GM06990 (cell line): Measurements from ENCODE around the gene TENT4B.

Experiments
- DNase-seq: peaks from one replicate; pipeline ENCODE4 v3.0.0-alpha.2; 2011; ENCODE audit not compliant: insufficient read length; ENCODE audit errors: extremely low read depth
- H3K27me3 ChIP-seq: replicated peaks from 2 replicates; pipeline ENCODE4 v1.6.0; 2011; ENCODE audit warnings: low read length; ENCODE audit not compliant: control insufficient read depth, insufficient read depth
- H3K36me3 ChIP-seq: 2 replicates; pipeline ENCODE4 v1.5.1; 2011; ENCODE audit warnings: low read length; ENCODE audit not compliant: control insufficient read depth, insufficient read depth
- H3K4me3 ChIP-seq: replicated peaks from 2 replicates; pipeline ENCODE4 v1.5.1; 2011; ENCODE audit warnings: low read depth, mild to moderate bottlenecking, control low read depth, low read length
- CTCF ChIP-seq: IDR thresholded peaks from 2 replicates; pipeline ENCODE4 v1.5.1; 2011; ENCODE audit warnings: low read length, control low read depth, mild to moderate bottlenecking, inconsistent platforms; ENCODE audit not compliant: insufficient read depth, poor library complexity, severe bottlenecking

Gene TENT4B

GRCh38 chr16:50152807-50153595, at the start of gene TENT4B:
TSS of gene TENT4B (plus strand) at chr16:50153306. CDS start at chr16:50153622, 316 bp downstream.
- H3K27me3 ChIP-seq = no peaks in the 10 kb centered on the region
- H3K36me3 ChIP-seq = no peaks in the 10 kb centered on the region; the same call in 1 of the 2 replicates
- no peak for TF ChIP-seq CTCF
- peak; percentile 94 for DNase-seq
- peak within 1 kb of the TSS; percentile 90 for H3K4me3 ChIP-seq

GRCh38 chr16:50103764-50104163, 49.3 kb upstream of the TENT4B start:
- no peak for TF ChIP-seq CTCF
- H3K36me3 ChIP-seq = peaks cover 10% of the 10 kb centered on the region

GRCh38 chr16:50114357-50115129, 38.6 kb upstream of the TENT4B start:
- Histone ChIP-seq H3K27me3 (no peaks in the 10 kb centered on the region), H3K36me3 (no peaks in the 10 kb centered on the region), H3K4me3 (no peak overlapping the region)
- no peak for DNase-seq
- no peak for TF ChIP-seq CTCF

More at GRCh38 chr16:50103764-50104163, 49.3 kb upstream of the TENT4B start:
- Histone ChIP-seq H3K4me3 (no peak overlapping the region), H3K27me3 (no peaks in the 10 kb centered on the region)
- no peak for DNase-seq

- no peak for DNase-seq
- H3K27me3 ChIP-seq = no peaks in the 10 kb centered on the region
- no peaks in the 10 kb centered on the region for H3K36me3 ChIP-seq
- H3K4me3 ChIP-seq = no peak overlapping the region
- TF ChIP-seq CTCF = no peak
Observed at GRCh38 chr16:50120711-50121110, 32.4 kb upstream of the TENT4B start.

- no peak overlapping the region for H3K4me3 ChIP-seq
- H3K27me3 ChIP-seq = no peaks in the 10 kb centered on the region
- H3K36me3 ChIP-seq = no peaks in the 10 kb centered on the region
- DNase-seq = peak; percentile 59
- no peak for TF ChIP-seq CTCF
Observed at GRCh38 chr16:50121278-50121677, 31.8 kb upstream of the TENT4B start.
